ENCODE data around the gene BACH2. TPM values are rescaled to one million over a fixed set of nuclear protein-coding genes. Genes with fewer than 3 reads are reported as not detected.

BACH2 gene
- total RNA-seq, 1 experiment from 2014 or later, result 3.3 TPM

DNA sequence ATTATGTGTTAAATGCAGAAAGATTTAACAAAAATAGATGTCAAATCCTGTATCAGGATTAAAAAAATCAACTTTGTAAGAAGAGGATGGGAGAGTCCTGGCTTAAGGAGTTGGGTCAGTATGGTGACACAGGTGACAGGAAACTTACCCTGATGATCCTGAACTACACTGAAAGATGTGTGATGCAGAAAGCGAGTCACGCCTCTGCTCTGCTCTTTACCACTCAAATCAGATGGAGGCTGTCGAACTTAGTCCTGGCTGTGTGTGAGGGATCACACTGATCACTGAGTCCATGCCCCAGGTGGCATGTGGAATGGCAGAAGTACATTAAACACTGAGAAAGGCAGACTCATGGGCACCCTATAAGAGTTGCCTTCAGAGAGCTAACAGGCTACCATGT lies 309.5 kb downstream of the BACH2 start:
- H3K9me3 ChIP-seq (ENCODE audit: control insufficient read depth in 1 of 2, insufficient read depth in 1 of 2, low read depth in 1 of 2, low read length in 2 of 2), result no peaks in the 10 kb centered on the region
- no peaks in the 10 kb centered on the region for H4K20me1 ChIP-seq (ENCODE audit: insufficient read depth)
- no peaks in the 10 kb centered on the region for H3K9me2 ChIP-seq (ENCODE audit: insufficient read depth)
- BruUV-seq (replicated peaks), result no TSS peak
- H3K36me3 ChIP-seq (ENCODE audit: control insufficient read depth in 1 of 2, insufficient read depth in 2 of 2, low read length in 2 of 2), result no peaks in the 10 kb centered on the region
- no peak overlapping the region for H3K9ac ChIP-seq (ENCODE audit: low read length)
- no peak overlapping the region for H3K4me3 ChIP-seq (replicated peaks in 1 of 2; ENCODE audit: low read depth in 1 of 2, low read length in 2 of 2)
- ChIA-PET CTCF (no interaction called here), POLR2A (no interaction called here), RAD21 (ENCODE audit: low non-redundant PET in 1 of 2, low total read pairs in 2 of 2, uncharacterized antibody in 2 of 2, unreplicated experiment in 2 of 2) (no interaction called here)
- H3K4me1 ChIP-seq (ENCODE audit: control insufficient read depth in 1 of 2, insufficient read depth in 2 of 2, low read length in 2 of 2), result no peaks in the 10 kb centered on the region
- no peaks in the 10 kb centered on the region for H3K79me2 ChIP-seq (ENCODE audit: insufficient read depth, low read length)
- H2AFZ ChIP-seq (ENCODE audit: low read depth, low read length, poor library complexity, severe bottlenecking), result no peak overlapping the region
- no peak overlapping the region for H3K4me2 ChIP-seq (ENCODE audit: low read length)
- intact Hi-C loops (cut with micrococcal nuclease), result no loop called here
- ATAC-seq, result no peak
- H3K27me3 ChIP-seq (ENCODE audit: insufficient read depth, low read length), result no peaks in the 10 kb centered on the region
- no peak for DNase-seq (ENCODE audit: low read depth, low spot score)
- no peak overlapping the region for H3K27ac ChIP-seq (ENCODE audit: low read depth, low read length)
- TF ChIP-seq, protein P1, sequence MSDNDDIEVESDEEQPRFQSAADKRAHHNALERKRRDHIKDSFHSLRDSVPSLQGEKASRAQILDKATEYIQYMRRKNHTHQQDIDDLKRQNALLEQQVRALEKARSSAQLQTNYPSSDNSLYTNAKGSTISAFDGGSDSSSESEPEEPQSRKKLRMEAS (IDR thresholded peaks at IDR 0.05), result no peak
- TF ChIP-seq, protein P2, sequence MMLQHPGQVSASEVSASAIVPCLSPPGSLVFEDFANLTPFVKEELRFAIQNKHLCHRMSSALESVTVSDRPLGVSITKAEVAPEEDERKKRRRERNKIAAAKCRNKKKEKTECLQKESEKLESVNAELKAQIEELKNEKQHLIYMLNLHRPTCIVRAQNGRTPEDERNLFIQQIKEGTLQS (IDR thresholded peaks at IDR 0.05), result no peak
- TF ChIP-seq YY1 (IDR thresholded peaks at IDR 0.05; ENCODE audit: extremely low read depth, insufficient replicate concordance, low read depth, low read length) (no peak), POLR2AphosphoS5 (IDR thresholded peaks at IDR 0.05; ENCODE audit: low read depth, low read length) (no peak), EZH2phosphoT487 (IDR thresholded peaks at IDR 0.05; ENCODE audit: borderline replicate concordance) (no peak), SRF (IDR thresholded peaks at IDR 0.05; ENCODE audit: low read depth) (no peak), EZH2 (IDR thresholded peaks at IDR 0.05) (no peak), SP1 (IDR thresholded peaks at IDR 0.05; ENCODE audit: low read depth) (no peak)
- TF ChIP-seq, protein P3, sequence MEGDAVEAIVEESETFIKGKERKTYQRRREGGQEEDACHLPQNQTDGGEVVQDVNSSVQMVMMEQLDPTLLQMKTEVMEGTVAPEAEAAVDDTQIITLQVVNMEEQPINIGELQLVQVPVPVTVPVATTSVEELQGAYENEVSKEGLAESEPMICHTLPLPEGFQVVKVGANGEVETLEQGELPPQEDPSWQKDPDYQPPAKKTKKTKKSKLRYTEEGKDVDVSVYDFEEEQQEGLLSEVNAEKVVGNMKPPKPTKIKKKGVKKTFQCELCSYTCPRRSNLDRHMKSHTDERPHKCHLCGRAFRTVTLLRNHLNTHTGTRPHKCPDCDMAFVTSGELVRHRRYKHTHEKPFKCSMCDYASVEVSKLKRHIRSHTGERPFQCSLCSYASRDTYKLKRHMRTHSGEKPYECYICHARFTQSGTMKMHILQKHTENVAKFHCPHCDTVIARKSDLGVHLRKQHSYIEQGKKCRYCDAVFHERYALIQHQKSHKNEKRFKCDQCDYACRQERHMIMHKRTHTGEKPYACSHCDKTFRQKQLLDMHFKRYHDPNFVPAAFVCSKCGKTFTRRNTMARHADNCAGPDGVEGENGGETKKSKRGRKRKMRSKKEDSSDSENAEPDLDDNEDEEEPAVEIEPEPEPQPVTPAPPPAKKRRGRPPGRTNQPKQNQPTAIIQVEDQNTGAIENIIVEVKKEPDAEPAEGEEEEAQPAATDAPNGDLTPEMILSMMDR (IDR thresholded peaks at IDR 0.05 in 2 of 3, conservative IDR thresholded peaks at IDR 0.05 in 1 of 3; ENCODE audit: borderline replicate concordance in 1 of 3, insufficient read depth in 1 of 3, low read depth in 2 of 3, low read length in 2 of 3), result no peak

Measured in HCT116 (cell line).